Endometrium (tissue), 2 donors: ENCODE results near the gene LIG3.
"Not testable (repeated sequence)": the region's sequence is repeated elsewhere in the genome, so short reads cannot be mapped to it uniquely, and the experiment has no call there.

ENCODE experiments used
- FAIRE-seq: peaks from 2 replicates; lab custom pipeline; 2012; peaks lifted over from hg19 to GRCh38; lab: Jason Lieb, UNC
- donor health status: control.
- donor health status: control.

The LIG3 gene

GRCh38 chr17:34999456-34999855 is 19.1 kb downstream of the LIG3 start:
- no peak for FAIRE-seq

- FAIRE-seq: not testable (repeated sequence)
These were observed 20.7 kb downstream of the LIG3 start for GRCh38 chr17:35000965-35001364.

- no peak for FAIRE-seq
These were observed 21.2 kb downstream of the LIG3 start for GRCh38 chr17:35001549-35001948.

GRCh38 chr17:35002876-35003551 is 22.7 kb downstream of the LIG3 start:
- FAIRE-seq: no peak

GRCh38 chr17:35003778-35004177 is 23.5 kb downstream of the LIG3 start:
- no peak for FAIRE-seq

GRCh38 chr17:35006345-35006744 is 26.0 kb downstream of the LIG3 start:
- no peak for FAIRE-seq

- FAIRE-seq: no peak
These were observed 26.6 kb downstream of the LIG3 start for GRCh38 chr17:35006961-35007360.

- FAIRE-seq: no peak
These were observed 29.8 kb downstream of the LIG3 start for GRCh38 chr17:35010093-35010492.

- FAIRE-seq: no peak
These were observed 31.4 kb downstream of the LIG3 start for GRCh38 chr17:35011671-35012216.

- FAIRE-seq: no peak
These were observed 36.1 kb downstream of the LIG3 start for GRCh38 chr17:35016369-35016768.

- FAIRE-seq: no peak
These were observed 36.7 kb downstream of the LIG3 start for GRCh38 chr17:35017021-35017420.

GRCh38 chr17:35018814-35019213 is 38.5 kb downstream of the LIG3 start:
- no peak for FAIRE-seq

GRCh38 chr17:35019386-35020179 is 39.3 kb downstream of the LIG3 start:
- FAIRE-seq: no peak

- FAIRE-seq: no peak
These were observed 41.4 kb downstream of the LIG3 start for GRCh38 chr17:35021520-35022380.

GRCh38 chr17:35022536-35023063 is 42.3 kb downstream of the LIG3 start:
- no peak for FAIRE-seq

GRCh38 chr17:35023538-35023937 is 43.2 kb downstream of the LIG3 start:
- no peak for FAIRE-seq

GRCh38 chr17:35025541-35025940 is 45.2 kb downstream of the LIG3 start:
- no peak for FAIRE-seq

GRCh38 chr17:35028097-35028496 is 47.8 kb downstream of the LIG3 start:
- not testable (repeated sequence) for FAIRE-seq

- no peak for FAIRE-seq
These were observed 48.4 kb downstream of the LIG3 start for GRCh38 chr17:35028531-35029262.

- no peak for FAIRE-seq
These were observed 50.5 kb downstream of the LIG3 start for GRCh38 chr17:35030780-35031179.

GRCh38 chr17:35038453-35038852 is 58.1 kb downstream of the LIG3 start:
- no peak for FAIRE-seq
